ENCODE measurements around the gene ODF4.
"Not testable (repeated sequence)": the region's sequence is repeated elsewhere in the genome, so short reads cannot be mapped to it uniquely, and the experiment has no call there.

ODF4 gene

DNA sequence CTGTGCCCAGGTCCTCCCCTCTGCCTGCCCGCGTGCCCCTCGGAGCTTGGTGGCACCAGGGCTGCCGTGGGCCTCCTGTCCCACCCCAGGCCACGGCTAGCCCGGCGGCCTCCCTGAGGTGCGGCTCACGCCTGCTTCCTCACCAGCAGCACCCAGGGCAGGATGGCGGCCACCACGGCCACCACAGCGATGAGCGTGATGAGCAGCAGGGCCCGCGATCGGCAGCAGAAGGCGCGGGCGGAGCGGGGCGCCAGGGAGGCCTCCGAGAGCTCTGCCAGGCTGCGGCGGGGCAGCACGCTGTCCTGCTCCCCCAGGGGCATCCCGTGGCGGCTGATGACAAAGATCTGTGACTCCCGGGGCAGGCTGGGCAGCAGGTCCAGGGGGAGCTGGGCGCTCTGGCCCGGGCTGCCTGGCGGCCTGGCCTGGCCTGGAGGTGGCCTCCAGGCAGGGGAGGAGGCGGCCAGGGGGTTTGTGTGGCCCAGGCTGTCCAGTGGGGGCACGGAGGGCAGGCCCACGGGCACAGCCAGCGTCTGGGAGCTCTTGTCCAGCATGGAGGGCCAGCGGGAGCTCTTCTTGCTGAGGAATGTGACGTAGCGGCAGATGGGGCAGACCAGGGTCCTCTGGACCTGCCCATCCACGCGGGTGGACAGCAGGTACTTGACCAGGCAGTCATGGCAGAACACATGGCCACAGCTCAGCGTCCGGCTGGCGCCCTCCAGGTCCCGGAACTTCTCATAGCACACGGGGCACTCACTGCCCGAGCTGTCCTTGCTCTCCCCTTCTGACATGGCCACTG, 53.2 kb downstream of the ODF4 start:
- Histone ChIP-seq H3K27me3 (ENCODE audit: low read depth, low read length) (no peaks in the 10 kb centered on the region), H2AFZ (ENCODE audit: low read depth, low read length) (no peak overlapping the region), H4K20me1 (ENCODE audit: insufficient read depth, low read length) (no peaks in the 10 kb centered on the region), H3K4me2 (ENCODE audit: low read length) (no peak overlapping the region), H3K9ac (ENCODE audit: low read length) (no peak overlapping the region), H3K9me3 (ENCODE audit: insufficient read depth, low read length) (no peaks in the 10 kb centered on the region), H3K4me3 (ENCODE audit: low read length) (no peak overlapping the region), H3K4me1 (ENCODE audit: low read length) (peaks cover 6% of the 10 kb centered on the region), H3K36me3 (replicated peaks; ENCODE audit: low read depth, low read length) (no peaks in the 10 kb centered on the region), H3K79me2 (ENCODE audit: low read length) (no peaks in the 10 kb centered on the region), H3K27ac (ENCODE audit: low read length) (no peak overlapping the region)
- TF ChIP-seq EZH2phosphoT487 (IDR thresholded peaks at IDR 0.05; ENCODE audit: low read depth) = no peak
- TF ChIP-seq, protein P1, sequence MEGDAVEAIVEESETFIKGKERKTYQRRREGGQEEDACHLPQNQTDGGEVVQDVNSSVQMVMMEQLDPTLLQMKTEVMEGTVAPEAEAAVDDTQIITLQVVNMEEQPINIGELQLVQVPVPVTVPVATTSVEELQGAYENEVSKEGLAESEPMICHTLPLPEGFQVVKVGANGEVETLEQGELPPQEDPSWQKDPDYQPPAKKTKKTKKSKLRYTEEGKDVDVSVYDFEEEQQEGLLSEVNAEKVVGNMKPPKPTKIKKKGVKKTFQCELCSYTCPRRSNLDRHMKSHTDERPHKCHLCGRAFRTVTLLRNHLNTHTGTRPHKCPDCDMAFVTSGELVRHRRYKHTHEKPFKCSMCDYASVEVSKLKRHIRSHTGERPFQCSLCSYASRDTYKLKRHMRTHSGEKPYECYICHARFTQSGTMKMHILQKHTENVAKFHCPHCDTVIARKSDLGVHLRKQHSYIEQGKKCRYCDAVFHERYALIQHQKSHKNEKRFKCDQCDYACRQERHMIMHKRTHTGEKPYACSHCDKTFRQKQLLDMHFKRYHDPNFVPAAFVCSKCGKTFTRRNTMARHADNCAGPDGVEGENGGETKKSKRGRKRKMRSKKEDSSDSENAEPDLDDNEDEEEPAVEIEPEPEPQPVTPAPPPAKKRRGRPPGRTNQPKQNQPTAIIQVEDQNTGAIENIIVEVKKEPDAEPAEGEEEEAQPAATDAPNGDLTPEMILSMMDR (IDR thresholded peaks at IDR 0.05; ENCODE audit: low read depth, low read length) = no peak

DNA sequence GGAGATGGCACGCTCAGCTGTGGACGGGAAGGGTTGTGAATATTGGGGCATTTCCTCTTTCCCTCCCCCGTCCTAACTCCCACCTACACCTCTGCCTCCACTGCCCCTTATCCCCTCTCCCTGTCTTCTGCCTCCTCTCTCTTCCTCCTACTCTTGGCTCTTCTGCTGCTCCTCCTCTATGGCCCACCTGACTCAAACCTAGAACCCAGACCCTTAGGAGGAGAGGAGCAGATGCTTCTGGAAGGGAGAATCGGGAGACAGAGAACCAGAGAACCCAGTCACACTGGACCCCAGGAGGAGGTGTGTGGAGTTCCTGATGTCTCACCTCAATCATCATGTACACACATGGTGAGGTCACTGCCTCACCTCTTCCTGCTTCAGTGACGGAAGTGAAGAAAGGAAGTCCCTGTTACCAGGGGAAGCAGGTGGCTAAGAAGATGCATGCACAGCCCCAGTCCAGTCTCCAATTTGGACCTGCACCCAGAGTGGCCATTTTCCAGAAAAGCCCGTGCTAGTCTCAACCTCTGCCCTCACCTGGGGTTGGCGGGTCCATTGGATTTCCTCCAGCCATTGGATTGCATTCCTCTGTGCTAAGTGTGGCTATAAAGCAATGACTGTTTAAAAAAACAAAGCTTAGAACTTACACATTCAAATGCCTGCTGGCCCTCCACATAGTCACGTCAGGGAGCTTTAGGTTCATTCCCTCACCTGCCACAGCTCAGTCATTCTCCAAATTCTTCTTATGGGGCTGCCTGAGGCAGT, 54.0 kb downstream of the ODF4 start:
- no peaks in the 10 kb centered on the region for H3K27me3 ChIP-seq (ENCODE audit: low read depth, low read length)
- no peaks in the 10 kb centered on the region for H4K20me1 ChIP-seq (ENCODE audit: insufficient read depth, low read length)
- TF ChIP-seq EZH2phosphoT487 (IDR thresholded peaks at IDR 0.05; ENCODE audit: low read depth) = no peak
- TF ChIP-seq, protein P1 (IDR thresholded peaks at IDR 0.05; ENCODE audit: low read depth, low read length) = no peak
- H3K4me2 ChIP-seq (ENCODE audit: low read length) = no peak overlapping the region
- H3K9ac ChIP-seq (ENCODE audit: low read length) = no peak overlapping the region
- no peaks in the 10 kb centered on the region for H3K36me3 ChIP-seq (replicated peaks; ENCODE audit: low read depth, low read length)
- H3K27ac ChIP-seq (ENCODE audit: low read length) = no peak overlapping the region
- H2AFZ ChIP-seq (ENCODE audit: low read depth, low read length) = peak overlapping the region; percentile 60
- no peaks in the 10 kb centered on the region for H3K79me2 ChIP-seq (ENCODE audit: low read length)
- no peaks in the 10 kb centered on the region for H3K9me3 ChIP-seq (ENCODE audit: insufficient read depth, low read length)
- H3K4me3 ChIP-seq (ENCODE audit: low read length) = no peak overlapping the region
- H3K4me1 ChIP-seq (ENCODE audit: low read length) = peaks cover 6% of the 10 kb centered on the region

DNA sequence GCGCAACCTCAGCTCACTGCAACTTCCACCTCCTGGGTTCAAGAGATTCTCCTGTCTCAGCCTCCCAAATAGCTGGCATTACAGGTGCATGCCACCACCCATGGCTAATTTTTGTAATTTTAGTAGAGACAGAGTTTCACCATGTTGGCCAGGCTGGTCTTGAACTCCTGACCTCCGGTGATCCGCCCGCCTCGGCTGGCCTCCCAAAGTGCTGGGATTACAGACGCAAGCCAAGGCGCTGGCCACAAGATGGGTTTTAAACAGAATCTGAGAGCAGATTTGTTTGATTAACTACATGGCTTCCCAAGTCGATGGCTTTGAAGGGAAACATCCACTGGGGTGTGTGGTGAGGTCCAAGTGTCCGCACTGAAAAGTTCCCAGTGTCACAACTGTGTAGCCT, 54.9 kb downstream of the ODF4 start:
- not testable (repeated sequence) for H3K4me1 ChIP-seq (ENCODE audit: low read length); H2AFZ ChIP-seq (ENCODE audit: low read depth, low read length); H4K20me1 ChIP-seq (ENCODE audit: insufficient read depth, low read length); H3K4me2 ChIP-seq (ENCODE audit: low read length); H3K4me3 ChIP-seq (ENCODE audit: low read length); H3K9me3 ChIP-seq (ENCODE audit: insufficient read depth, low read length); H3K79me2 ChIP-seq (ENCODE audit: low read length); H3K9ac ChIP-seq (ENCODE audit: low read length); H3K36me3 ChIP-seq (replicated peaks; ENCODE audit: low read depth, low read length); H3K27me3 ChIP-seq (ENCODE audit: low read depth, low read length); H3K27ac ChIP-seq (ENCODE audit: low read length)
